ENCODE results near the gene TMEM92.
"Not testable (repeated sequence)": the region's sequence is repeated elsewhere in the genome, so short reads cannot be mapped to it uniquely, and the experiment has no call there.

TMEM92 gene

DNA sequence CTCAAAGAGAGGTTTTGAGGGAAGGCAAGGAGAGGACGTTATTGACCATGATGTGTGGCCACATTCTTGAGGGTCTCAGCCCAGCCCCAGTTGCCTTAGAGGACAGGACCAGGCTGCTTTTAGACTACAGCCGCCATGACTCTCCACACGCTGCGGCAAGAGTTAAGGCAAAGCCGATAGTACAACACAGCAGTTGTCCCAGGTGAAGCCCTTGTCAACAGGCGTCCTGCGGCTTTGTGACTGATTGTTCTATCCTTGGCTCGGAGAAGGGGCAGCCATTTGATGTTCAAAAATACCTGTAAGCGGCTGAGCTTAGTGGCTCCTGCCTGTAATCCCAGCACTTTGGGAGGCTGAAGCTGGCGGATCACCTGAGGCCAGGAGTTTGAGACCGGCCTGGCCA is 28.8 kb downstream of the TMEM92 start:
- no peak for DNase-seq

DNA sequence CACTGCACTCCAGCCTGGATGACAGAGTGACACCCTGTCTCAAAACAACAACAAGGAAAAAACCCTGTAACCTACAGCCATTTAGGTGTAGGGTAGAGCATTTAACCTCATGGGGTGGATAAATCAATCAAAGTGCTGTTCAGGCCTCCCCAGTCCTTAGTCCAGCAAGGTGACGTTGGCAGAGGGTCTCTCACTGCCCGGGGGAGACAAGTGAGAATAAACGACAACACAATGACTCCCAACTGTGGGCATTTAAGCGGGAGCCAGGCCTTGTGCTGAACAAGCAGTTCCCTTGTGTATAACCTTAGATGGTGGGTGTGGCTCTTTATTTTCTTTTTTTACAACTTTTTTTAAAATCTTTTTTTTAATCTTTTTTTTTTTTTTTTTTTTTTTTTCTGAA is 29.3 kb downstream of the TMEM92 start:
- DNase-seq, result no peak

DNA sequence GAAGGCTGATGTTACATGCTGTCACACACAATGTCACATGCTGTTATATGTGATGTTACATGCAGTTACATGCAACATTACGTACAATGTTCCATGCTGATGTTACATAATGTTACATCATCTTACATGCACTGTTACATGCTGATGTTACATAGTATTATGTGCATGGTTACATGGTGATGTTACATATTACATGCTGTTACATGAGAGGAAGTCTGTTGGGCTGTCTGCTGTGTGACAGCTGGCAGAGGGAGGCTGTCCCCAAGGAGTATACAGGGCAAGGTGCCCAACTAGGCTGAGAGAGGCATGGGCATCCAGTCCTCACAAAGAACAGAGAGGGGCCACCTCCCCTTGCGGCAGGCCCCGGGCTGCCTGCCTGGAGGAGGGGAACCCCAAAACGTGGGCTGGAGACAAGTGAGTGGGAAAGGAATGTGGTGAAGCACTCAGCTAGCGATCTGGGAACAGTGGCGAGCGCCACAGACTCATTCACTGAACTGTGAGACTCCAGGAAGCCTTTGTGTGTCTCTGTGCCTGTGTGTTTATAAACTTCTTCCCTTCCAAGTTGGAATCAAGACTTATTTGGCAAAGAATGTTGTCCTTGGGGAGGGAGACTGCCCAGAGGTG is 30.6 kb downstream of the TMEM92 start:
- DNase-seq, result no peak

DNA sequence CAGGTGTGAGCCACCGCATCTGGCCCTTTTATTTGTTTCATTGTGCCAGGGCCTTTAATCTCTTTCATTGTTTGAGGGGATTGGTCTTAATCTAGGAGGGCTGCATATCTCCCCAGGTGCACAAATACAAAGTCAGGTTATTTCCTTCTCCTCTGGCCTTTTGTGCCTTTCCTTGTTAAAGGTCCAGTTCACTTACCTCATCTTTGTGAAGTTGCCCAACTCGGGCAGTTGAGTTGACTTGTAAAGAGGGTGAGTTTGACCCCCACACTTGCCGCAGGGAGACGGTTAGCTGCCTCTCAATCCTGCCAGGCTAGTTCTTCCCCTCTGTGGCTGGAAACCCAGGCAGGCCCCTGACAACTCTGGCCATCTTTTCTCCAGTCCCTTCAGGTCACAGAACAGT is 33.4 kb downstream of the TMEM92 start:
- DNase-seq, result no peak

DNA sequence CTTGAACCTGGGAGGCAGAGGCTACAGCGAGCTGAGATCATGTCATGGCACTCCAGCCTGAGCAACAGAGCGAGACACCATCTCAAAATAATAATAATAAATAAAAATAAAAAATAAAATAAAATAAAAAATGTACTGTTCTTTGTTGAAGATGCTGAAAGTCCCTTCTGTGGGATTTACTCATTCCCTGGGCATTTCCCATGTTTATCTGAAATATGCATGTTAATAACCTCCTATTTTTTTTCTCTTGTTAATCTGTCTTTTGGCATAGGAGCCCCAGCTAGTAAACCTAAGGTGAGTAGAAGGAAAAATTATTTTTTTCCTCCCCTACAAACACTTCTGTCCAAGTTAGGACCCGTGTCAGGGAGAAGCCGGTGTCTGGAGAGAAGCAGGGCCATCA is 34.4 kb downstream of the TMEM92 start:
- no peak for DNase-seq

DNA sequence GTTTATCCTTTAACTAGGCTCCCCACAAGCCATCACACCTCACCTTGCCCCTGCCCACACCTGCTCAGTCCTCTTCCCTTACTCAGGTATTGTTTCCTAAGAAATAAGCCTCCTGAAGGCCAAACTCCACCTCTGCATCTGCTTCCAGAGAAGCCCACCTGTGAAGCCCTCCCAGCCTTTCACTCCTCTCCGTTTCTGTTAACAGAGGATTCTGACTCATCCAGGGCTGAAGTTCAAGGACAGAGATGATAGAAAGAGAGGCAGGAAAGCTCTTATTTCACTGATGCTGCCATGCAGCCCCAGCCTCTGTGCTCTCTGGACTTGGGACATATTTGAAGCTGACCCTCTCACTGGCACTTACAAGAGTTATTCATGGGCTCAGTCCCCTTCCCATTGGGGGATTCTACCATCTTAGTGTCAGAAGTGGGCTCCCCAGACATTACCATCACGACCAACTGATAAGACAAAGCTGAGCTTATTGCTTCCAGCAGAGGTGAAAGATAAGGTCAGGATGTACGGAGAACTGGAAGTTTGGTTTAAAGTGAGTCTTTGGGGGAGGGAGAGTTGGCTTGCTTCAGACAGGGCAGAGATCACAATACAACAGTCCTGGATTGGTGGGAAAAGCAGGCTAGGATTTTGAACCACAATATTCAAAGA is 36.3 kb downstream of the TMEM92 start:
- DNase-seq, result no peak

DNA sequence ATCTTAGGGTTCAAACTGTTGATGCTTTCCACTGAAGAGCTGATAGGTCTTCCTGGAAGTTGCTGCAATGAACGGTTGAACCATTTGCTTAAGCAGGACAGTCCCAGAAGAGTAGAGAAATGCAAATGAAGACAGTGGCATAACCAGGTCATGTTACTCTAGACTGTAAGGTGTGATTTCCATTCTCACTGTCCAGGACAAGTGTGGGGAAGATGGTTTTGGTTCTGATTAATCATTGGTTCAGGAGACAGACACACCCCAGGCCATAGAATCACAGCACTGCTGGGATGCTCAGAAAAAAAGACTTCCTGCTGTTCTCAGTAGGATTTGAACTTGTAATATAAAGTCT is 36.8 kb downstream of the TMEM92 start:
- no peak for DNase-seq

DNA sequence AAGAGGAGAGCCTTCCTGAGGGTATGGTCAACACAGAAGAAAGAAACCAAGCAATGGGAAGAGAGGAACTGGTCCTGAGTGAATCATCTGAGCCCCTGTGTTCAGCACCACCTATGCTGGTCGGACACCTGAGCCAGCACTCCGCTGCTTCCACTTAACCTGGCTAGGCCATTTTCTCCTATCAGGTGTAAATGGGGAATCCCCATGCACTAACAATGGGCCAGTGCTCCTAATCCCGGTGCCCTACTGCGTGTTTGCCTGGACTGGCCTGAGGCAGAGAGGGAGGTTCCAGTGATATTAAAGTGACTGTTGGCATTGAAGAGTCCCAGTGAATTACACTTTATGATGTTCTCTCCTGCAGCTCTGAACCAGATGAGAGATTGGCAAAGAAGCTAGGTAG is 37.2 kb downstream of the TMEM92 start:
- DNase-seq, result no peak

DNA sequence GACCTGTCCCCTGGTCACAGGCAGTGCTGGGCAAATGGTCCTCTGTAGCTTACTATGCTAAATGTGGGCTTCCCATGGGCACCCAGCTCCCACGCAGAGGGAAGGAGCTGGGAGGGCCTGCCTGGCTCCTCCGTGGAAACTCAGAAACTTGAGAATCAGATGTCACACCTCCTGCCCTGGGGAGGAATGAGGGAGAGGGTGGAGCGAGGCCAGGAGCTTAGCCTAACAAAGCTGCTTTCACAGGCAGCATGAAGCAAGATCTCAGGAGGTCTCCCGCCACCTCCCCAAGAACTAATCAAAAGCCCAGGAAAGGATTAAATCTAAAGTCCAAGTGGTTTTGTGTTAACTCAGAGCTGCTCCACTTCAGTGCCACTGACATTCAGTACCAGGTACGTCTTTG is 38.0 kb downstream of the TMEM92 start:
- no peak for DNase-seq

DNA sequence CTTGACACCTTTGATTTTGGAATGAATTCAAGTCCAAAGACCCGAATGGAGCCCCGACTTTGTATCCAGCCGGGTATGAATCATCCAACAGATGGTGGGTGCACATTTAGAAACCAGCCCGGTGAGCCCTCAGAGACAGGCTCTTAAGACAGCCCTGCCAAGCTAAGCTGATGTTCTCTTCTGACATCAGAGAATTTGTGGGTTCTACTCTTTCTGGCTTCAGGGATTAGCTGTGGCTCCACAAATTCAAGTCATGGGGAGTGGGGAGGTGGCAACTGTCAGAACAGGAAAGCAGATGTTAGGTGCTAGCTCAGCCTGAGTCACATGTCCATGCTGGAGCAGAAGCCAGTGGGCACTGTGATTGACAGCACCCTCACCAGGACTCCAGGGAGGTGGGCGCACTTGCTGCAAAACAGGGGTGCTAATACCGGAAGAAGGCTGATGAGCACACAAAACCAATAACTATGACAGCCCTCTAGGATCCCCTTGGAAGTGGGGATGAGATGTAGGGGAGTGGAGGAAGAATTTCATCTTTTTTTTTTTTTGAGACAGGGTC is 40.3 kb downstream of the TMEM92 start:
- DNase-seq, result no peak

DNA sequence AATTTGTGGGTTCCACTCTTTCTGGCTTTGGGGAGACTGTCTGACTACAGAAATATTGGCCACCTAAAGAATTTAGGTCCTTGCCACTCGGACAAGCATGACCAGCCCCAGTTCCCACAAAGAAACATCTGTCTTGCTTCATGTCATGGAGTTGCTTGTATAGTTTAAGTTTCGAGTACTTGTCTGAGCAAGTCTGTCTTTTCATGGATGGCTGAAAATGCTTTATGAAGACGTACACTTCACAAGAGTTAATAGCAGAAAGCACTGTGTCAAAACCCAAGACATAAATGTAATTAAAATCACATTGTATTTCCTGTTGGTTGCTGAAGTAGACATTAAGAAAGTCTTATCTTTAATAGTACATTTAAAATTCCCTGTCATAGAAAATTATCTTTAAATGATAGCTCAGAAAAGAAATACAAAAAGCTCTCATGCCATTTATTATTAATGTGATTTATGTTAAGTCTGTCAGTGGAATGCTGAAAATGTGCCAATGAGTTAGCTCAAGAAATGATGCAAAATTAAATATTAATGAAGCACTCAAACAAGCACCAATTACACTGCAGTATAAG is 41.8 kb downstream of the TMEM92 start:
- no peak for DNase-seq

DNA sequence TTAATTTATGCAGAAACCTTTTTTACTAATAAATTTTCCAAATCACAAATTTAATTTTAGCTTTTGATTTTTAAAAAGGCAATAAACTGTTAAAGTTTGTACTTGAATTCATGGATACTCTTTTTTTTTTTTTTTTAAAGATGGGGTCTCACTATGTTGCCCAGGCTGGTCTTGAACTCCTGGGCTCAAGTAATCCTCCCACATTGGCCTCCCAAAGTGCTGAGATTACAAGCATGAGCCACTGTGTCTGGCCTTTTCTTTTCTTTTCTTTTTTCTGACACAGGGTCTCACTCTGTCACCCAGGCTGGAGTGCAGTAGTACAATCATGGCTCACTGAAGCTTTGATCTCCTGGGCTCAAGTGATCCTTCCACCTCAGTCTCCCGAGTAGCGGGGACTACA is 42.4 kb downstream of the TMEM92 start:
- DNase-seq, result not testable (repeated sequence)

DNA sequence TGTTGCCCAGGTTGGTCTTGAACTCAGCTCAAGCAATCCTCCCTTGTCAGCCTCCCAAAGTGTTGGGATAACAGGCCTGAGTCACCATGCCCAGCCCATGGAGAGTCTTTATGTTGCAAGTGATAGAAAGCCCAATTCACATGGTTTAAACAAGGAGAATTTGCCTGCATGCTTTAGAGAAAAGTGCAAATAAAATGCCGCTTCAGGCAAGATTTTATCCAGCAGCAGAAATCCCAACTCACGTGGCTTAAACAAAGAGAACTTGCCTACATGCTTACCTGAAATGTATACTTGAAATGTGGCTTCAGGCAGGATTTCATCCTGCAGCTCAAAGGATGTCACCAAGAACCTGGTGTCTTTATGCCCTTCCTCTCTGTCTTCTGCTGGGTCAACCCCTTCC is 42.9 kb downstream of the TMEM92 start:
- DNase-seq, result no peak

DNA sequence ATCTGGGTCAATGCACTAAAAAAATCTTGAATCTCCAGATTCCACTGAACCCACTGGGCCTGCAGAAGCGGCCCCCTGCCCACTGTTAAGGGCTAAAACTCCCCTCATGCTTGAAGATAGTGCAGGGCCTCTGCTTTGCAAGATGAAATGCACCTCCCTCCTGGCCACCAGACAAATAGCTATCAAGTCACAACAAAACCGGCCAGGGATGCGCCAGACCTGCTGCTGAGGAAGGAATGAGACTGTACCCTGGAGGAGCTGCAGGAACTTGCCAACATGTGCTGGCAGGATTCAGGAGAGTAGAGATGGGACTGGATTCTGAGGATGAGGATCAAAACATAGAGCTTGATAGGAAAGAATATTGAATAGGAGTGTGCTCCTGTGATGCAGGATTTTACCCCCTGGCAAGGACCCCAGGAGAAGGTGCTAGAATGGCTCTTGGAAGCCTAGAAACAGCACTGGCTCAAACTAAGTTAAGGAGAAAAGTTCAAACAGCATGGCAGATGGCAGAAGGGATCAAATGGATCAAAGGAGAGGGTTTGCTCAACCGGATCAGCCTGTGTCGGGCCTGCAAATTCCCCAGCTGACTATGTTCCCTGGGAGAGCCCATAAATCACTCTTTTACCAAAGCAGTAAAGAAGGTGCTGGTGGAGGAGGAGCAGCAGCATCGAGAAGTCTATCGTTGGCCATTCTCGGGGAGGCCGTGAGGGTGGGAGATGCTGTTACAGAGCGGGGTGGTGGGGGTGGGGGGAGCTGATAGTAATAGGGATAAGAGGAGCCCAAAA is 44.4 kb downstream of the TMEM92 start:
- DNase-seq, result no peak

DNA sequence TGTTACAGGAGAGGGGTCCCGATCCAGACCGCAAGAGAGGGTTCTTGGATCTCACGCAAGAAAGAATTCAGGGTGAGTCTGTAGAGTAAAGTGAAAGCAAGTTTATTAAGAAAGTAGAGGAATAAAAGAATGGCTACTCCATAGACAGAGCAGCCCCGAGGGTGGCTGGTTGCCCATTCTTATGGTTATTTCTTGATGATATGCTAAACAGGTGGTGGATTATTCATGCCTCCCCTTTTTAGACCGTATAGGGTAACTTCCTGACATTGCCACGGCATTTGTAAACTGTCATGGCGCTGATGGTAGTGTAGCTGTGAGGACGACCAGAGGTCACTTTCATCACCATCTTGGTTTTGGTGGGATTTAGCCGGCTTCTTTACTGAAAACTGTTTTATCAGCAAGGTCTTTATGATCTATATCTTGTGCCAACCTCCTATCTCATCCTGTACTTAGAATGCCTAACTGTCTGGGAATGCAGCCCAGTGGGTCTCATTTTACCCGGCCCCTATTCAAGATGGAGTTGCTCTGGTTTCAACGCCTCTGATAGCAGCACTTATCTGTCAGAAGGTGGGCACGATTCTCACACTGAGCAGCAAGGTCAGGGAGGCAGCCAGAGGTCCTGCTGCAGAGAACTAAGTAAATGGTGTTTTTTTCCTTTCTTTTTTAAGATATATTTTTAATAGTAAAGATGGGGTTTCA is 45.2 kb downstream of the TMEM92 start:
- DNase-seq, result no peak

DNA sequence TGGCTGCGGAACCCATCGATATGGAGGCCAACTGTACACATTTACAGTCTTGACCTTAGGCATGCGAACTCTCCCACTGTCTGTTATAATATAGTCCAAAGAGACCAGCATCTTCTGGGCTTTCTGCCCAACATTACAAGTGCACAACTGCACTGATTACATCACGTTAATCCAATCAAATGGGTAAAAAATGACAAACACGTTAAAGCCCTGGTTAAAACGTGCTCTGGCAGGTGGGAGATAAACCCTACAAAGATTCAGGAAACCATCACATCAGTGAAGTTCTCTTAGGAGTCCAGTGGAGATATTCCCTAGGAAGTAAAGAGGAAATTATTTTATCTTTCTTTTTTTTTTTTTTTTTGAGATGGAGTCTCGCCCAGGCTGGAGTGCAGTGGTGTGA is 48.0 kb downstream of the TMEM92 start:
- DNase-seq, result no peak

DNA sequence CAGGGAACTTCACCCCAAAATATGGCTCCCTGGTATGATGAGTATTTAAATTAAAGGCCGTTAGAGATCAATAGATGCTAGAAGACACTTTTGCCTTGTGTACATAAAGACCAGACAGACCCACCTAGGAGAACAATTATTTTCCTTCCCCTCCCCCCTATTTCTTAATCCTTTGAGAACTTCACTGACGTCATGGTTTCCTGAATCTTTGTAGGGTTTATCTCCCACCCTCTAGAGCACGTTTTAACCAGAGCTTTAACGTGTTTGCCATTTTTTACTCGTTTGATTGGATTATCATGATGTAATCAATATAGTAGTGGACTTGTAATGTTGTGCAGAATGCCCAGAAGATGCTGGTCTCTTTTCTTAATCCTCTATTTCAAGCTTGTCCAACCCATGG is 48.8 kb downstream of the TMEM92 start:
- DNase-seq, result no peak

DNA sequence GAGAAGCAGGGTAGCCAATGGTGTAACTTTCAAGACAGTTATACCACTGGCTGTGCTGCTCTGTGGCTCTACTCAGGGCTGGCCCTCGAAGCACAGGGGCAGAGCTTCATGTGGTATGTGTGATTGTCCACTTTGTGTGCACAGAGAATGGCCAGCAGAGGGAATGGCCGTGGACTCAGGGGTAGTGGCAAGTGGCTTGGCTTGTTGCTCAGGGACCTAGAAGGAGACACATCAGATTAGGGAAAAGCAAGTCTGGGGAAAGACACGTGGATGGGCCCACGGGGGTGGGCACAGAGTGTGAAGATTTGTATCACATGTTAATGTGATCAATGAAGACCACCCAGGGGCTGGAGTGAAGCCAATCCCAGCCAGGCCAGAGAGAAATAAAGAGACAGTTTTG is 51.6 kb downstream of the TMEM92 start:
- DNase-seq, result no peak

DNA sequence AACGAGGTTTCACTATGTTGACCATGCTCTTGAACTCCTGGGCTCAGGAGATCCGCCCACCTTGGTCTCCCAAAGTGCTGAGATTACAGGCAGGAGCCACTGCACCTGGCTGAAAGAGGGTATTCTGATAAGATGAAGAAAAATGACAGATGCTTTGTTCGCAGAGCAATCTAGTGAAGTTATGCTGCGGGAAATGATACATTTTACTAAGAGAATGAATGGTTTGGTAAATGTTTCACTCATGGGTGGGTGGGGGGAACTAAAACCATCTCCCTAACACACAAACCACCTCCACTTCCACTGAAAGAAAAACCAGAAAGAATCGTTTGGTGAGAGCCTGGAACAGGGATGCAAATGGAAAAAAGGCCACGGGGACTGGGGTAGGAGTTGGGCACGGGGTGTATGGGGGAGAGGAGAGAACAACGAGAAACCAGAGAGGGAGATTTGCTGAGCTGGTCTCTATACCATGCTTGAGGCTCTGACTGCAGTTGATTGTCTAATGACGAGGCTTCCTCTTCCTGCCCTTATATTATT is 52.6 kb downstream of the TMEM92 start:
- no peak for DNase-seq

DNA sequence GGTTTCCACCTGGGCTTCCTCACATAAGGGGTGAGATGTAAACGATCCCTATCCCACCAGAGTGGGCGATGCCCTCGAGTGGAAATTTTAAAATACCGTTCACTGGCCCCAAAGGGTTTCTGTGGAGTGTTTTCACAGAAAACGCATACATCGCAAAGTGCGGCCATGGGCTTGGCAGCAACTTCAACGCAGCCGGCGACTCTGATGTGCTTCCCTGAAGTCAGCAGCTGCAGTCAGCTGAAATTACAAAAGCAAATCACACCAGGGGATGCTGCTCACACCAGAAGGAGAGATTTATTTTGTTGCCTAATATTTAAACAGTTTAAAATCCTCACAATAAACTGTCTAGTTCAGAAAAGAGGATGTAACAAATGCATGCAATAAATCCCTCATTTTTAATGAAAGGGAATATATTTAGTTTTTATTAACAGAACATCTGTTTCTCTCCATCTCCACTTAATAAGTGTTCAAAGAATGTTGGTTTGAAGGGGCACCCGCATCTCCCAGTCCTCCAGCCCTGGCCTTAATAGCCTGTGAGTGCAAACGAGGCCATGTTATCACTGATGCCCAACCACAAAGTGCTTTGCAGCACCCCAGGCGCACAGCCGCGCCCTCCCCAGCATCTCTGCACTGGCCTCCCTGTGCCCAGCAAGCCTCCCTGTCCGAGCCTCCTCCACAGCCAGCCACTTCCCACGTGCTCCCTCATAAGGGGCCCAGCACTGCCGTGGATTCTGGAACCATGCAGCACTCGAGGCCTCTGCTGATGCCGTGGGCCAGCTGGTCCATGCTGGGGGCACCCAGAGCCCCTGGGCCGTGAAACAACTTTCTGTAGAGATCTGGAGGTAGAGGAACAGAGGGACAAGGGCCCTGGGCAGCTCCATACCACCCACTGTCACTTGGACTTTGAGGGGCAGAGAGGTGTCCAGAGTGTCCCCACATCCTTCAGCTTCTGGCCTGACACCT is 54.4 kb downstream of the TMEM92 start:
- DNase-seq, result no peak

DNA sequence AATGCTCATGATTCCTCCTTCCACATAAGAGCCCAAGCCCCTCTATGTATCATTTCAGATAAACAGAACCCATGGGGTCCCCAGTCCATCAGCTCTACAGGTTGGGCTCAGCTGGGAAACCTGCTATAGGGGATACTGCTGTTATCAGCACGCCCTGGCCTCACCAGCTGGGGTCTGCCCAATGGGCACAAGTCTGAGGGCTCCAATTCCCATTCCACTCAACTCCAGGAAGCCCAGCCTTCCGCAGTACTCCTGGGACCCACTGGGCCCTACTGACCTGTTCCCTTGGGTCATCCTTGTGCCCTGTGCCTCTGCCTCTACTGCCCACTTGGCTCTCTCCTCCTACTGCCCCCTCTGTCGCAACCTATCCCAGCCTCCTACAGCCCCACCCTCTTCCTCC is 55.5 kb downstream of the TMEM92 start:
- no peak for DNase-seq

All from NCI-H2107 (cell line).